Ishikawa (cell line): Measurements from ENCODE around the gene ORM1.
A peak's percentile ranks its signal among the peaks of the same experiment; 100 is the strongest.

Source experiments
- CEBPB ChIP-seq: IDR thresholded peaks from 2 replicates; pipeline ENCODE4 v1.6.1; 2012
- CREB1 ChIP-seq: IDR thresholded peaks from 2 replicates; pipeline ENCODE4 v1.6.1; 2012; ENCODE audit warnings: low read depth
- EGR1 ChIP-seq: IDR thresholded peaks from 2 replicates; pipeline ENCODE4 v1.6.1; 2012
- EP300 ChIP-seq: IDR thresholded peaks from 2 replicates; pipeline ENCODE4 v1.6.1; 2012; ENCODE audit warnings: borderline replicate concordance
- FOXM1 ChIP-seq: IDR thresholded peaks from 2 replicates; pipeline ENCODE4 v1.6.1; 2012; ENCODE audit warnings: low read depth, borderline replicate concordance
- NFIC ChIP-seq: IDR thresholded peaks from 2 replicates; pipeline ENCODE4 v1.6.1; 2012
- RAD21 ChIP-seq: IDR thresholded peaks from 2 replicates; pipeline ENCODE4 v1.6.1; 2012; ENCODE audit warnings: low read depth
- TAF1 ChIP-seq: IDR thresholded peaks from 2 replicates; pipeline ENCODE4 v1.6.1; 2012; ENCODE audit warnings: low read depth, mild to moderate bottlenecking
- TCF12 ChIP-seq: IDR thresholded peaks from 2 replicates; pipeline ENCODE4 v1.6.1; 2012; ENCODE audit warnings: low read depth
- TEAD4 ChIP-seq: IDR thresholded peaks from 2 replicates; pipeline ENCODE4 v1.6.1; 2012
- YY1 ChIP-seq: IDR thresholded peaks from 2 replicates; pipeline ENCODE4 v1.6.1; 2012; ENCODE audit warnings: low read depth
- ZBTB7A ChIP-seq: IDR thresholded peaks from 2 replicates; pipeline ENCODE4 v1.6.1; 2012; ENCODE audit warnings: low read depth
- TF ChIP-seq, protein P1 (sequence below): IDR thresholded peaks from 2 replicates; pipeline ENCODE4 v1.6.1; 2012; ENCODE audit warnings: low read depth, mild to moderate bottlenecking
- TF ChIP-seq, protein P2 (sequence below): IDR thresholded peaks from 2 replicates; pipeline ENCODE4 v1.6.1; 2012
- TF ChIP-seq, protein P3 (sequence below): IDR thresholded peaks from 2 replicates; pipeline ENCODE4 v1.6.1; 2012

ORM1 gene

DNA sequence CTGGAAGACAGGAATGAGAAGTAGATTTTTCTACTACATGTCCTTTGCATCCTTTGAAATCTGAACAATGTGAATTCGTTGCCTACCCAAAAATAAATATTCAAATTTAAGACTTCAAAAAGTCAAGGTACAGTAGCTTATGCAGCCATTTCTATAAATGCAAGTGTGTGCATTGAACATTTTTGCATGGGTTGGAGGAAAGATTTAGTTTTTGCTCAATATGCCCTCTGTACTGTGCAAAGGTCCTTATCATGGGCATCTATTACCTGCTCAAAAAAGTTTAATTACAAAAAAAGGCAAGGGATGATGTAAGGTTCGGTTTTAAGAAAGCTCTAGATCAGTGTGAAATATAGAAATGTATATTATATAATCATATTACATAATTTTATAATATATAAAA is 42.3 kb downstream of the ORM1 start:
- TF ChIP-seq TCF12 (no peak), EP300 (no peak), NFIC (no peak), CEBPB (no peak), FOXM1 (no peak), CREB1 (no peak), EGR1 (no peak), TEAD4 (no peak), RAD21 (no peak), ZBTB7A (no peak)
- TF ChIP-seq, protein P1, sequence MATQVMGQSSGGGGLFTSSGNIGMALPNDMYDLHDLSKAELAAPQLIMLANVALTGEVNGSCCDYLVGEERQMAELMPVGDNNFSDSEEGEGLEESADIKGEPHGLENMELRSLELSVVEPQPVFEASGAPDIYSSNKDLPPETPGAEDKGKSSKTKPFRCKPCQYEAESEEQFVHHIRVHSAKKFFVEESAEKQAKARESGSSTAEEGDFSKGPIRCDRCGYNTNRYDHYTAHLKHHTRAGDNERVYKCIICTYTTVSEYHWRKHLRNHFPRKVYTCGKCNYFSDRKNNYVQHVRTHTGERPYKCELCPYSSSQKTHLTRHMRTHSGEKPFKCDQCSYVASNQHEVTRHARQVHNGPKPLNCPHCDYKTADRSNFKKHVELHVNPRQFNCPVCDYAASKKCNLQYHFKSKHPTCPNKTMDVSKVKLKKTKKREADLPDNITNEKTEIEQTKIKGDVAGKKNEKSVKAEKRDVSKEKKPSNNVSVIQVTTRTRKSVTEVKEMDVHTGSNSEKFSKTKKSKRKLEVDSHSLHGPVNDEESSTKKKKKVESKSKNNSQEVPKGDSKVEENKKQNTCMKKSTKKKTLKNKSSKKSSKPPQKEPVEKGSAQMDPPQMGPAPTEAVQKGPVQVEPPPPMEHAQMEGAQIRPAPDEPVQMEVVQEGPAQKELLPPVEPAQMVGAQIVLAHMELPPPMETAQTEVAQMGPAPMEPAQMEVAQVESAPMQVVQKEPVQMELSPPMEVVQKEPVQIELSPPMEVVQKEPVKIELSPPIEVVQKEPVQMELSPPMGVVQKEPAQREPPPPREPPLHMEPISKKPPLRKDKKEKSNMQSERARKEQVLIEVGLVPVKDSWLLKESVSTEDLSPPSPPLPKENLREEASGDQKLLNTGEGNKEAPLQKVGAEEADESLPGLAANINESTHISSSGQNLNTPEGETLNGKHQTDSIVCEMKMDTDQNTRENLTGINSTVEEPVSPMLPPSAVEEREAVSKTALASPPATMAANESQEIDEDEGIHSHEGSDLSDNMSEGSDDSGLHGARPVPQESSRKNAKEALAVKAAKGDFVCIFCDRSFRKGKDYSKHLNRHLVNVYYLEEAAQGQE, result no peak
- TF ChIP-seq, protein P2, sequence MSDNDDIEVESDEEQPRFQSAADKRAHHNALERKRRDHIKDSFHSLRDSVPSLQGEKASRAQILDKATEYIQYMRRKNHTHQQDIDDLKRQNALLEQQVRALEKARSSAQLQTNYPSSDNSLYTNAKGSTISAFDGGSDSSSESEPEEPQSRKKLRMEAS, result no peak
- TF ChIP-seq, protein P3, sequence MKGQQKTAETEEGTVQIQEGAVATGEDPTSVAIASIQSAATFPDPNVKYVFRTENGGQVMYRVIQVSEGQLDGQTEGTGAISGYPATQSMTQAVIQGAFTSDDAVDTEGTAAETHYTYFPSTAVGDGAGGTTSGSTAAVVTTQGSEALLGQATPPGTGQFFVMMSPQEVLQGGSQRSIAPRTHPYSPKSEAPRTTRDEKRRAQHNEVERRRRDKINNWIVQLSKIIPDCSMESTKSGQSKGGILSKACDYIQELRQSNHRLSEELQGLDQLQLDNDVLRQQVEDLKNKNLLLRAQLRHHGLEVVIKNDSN, result no peak

DNA sequence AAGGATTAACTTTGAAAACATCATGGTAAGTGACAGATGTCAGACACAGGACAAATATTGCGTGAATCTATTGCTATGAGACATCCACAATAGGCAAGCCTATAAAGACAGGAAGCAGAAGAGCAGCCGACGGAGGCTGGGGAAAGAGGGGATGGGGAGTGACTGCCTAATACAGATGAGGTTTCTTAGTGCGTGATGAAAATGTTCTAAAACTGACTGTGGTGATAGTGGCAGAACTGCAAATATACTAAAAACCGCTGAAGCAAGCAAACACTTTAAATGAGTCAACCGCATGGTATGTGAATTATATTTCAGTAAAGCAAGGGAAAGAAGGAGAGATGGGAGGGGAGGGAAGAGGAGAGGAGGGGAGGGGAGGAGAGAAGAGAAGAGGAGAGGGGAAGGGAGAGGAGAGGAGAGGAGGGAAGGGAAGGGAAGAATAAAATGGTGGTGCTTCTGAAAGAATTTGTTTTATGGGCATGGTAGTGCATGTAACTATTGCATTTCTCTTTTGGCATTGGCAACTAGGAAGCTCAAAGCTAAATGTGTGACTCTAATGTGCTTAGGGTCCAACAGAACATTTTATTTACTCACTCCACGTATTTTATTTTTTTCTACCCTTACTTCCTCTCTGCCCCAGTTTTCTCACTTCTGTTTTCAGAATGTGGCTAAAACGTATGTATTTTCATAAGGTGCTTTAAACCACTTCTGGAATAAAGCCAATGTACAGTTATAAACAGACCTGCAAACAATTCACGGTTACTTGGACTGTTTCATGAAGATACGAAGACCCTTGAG is 43.6 kb downstream of the ORM1 start:
- TF ChIP-seq, protein P2, result peak; percentile 32; the same call in 1 of the 2 replicates
- TF ChIP-seq TCF12, result peak; percentile 46
- peak; percentile 73; the same call in 1 of the 2 replicates for TF ChIP-seq EP300
- TF ChIP-seq ZBTB7A, result no peak
- TF ChIP-seq TEAD4, result peak; percentile 85
- TF ChIP-seq FOXM1, result peak; percentile 65; the same call in 1 of the 2 replicates
- 0 out of 2 replicates have a peak, but pooled peaks have one; percentile 33 for TF ChIP-seq NFIC
- no peak for TF ChIP-seq TAF1
- TF ChIP-seq, protein P1, result no peak

DNA sequence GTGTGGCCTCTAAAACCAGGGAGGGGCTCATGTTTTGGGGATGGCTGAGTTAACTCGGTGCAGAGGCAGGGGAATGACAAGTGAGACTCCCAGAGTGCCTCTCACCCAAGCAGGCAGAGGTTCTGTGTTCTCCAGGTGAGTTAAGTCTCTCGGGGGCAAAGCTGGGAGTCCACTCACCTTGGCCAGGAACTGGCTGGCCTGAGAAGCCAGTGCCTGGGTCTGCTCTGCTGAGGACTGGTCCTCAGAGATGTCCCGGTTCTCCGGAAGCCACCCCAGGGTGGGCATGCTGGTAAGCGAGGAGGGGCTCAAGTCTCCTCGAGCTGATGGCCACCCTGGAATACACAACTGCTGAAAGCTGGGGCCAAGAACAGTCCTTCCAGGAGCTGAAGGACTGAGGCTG is 44.5 kb downstream of the ORM1 start:
- TF ChIP-seq TCF12, result no peak
- TF ChIP-seq TEAD4, result no peak
- no peak for TF ChIP-seq CREB1
- TF ChIP-seq ZBTB7A, result no peak
- no peak for TF ChIP-seq YY1
- TF ChIP-seq, protein P3, result no peak
- TF ChIP-seq RAD21, result no peak
- TF ChIP-seq CEBPB, result no peak
- TF ChIP-seq, protein P2, result no peak
- no peak for TF ChIP-seq TAF1

DNA sequence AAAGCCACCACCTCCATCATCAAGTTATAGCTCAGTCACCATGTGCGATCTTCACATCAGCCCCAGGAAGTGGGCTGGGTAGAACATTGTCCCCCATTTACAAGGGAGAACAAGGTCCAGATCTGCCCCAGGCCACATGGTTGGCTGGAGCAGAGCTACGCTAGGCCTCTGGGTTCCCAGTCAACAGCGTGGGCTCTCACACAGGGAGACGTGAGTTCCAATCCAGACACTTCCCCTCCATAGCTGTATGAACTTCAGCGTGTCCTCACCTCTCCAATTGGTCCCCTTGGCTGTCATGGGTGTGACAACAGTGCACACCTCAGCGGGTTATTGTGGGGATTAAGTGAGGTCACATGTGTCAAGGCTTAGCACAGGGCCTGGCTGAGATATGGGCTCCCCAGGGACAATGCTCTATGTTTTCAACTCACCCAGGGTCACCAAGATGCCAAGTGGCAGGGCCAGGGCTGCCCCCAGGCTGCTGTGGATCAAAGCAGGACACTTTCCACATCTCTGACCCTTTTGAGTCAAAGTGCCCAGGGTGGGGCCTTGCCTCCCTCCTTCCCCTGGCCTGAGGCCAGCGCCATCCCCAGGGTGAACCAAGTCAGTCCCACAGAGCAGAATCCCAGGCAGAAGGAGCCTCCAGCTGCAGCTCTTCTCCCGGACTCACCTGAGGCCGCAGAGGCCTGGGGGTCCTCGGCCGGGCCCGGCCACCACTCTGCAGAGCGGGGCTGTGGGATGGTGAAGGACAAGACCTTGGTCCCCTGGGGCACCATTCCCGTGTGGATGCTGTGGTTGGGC is 45.1 kb downstream of the ORM1 start:
- TF ChIP-seq CREB1 (no peak), TEAD4 (no peak), ZBTB7A (no peak), CEBPB (no peak), TCF12 (no peak), EGR1 (no peak), RAD21 (no peak), TAF1 (no peak), NFIC (no peak), EP300 (no peak), FOXM1 (no peak)
- TF ChIP-seq, protein P2, result no peak
- TF ChIP-seq, protein P3, result no peak
- TF ChIP-seq, protein P1, result no peak
